ENCODE measurements around the gene RBM10. TPM values are rescaled to one million over a fixed set of nuclear protein-coding genes. Genes with fewer than 3 reads are reported as not detected.

RBM10 gene
- total RNA-seq, 1 experiment from 2014 or later, result 56.9 TPM

GRCh38 chrX:47235691-47236103, 90.7 kb downstream of the RBM10 start:
- Histone ChIP-seq H3K4me1 (ENCODE audit: control insufficient read depth in 1 of 2, insufficient read depth in 2 of 2, low read length in 2 of 2) (peaks cover 3 to 19% of the 10 kb centered on the region in 2 experiments; a peak in 3 of 4 replicates), H3K27ac (ENCODE audit: low read depth, low read length) (no peak overlapping the region), H3K9me3 (ENCODE audit: control insufficient read depth in 1 of 2, insufficient read depth in 1 of 2, low read depth in 1 of 2, low read length in 2 of 2) (no peaks in the 10 kb centered on the region), H3K4me3 (replicated peaks in 1 of 2; ENCODE audit: low read depth in 1 of 2, low read length in 2 of 2) (no peak overlapping the region), H3K9me2 (ENCODE audit: insufficient read depth) (no peaks in the 10 kb centered on the region), H3K79me2 (ENCODE audit: insufficient read depth, low read length) (peaks cover 36% of the 10 kb centered on the region), H3K27me3 (ENCODE audit: insufficient read depth, low read length) (no peaks in the 10 kb centered on the region), H3K36me3 (ENCODE audit: control insufficient read depth in 1 of 2, insufficient read depth in 2 of 2, low read length in 2 of 2) (no peaks in the 10 kb centered on the region), H4K20me1 (ENCODE audit: insufficient read depth) (no peaks in the 10 kb centered on the region), H3K9ac (ENCODE audit: low read length) (no peak overlapping the region), H3K4me2 (ENCODE audit: low read length) (no peak overlapping the region), H2AFZ (ENCODE audit: low read depth, low read length, poor library complexity, severe bottlenecking) (no peak overlapping the region)
- no peak for DNase-seq (ENCODE audit: low read depth, low spot score)
- no peak for ATAC-seq
- intact Hi-C loops (cut with micrococcal nuclease), result loop anchor here (10.0 kb wide), 1 partner anchor 59 kb away; no protein-coding TSS in a partner anchor
- ChIA-PET CTCF (no interaction called here), RAD21 (ENCODE audit: low non-redundant PET in 1 of 2, low total read pairs in 2 of 2, uncharacterized antibody in 2 of 2, unreplicated experiment in 2 of 2) (no interaction called here), POLR2A (no interaction called here)
- TF ChIP-seq SRF (IDR thresholded peaks at IDR 0.05; ENCODE audit: low read depth), result no peak
- TF ChIP-seq, protein P1, sequence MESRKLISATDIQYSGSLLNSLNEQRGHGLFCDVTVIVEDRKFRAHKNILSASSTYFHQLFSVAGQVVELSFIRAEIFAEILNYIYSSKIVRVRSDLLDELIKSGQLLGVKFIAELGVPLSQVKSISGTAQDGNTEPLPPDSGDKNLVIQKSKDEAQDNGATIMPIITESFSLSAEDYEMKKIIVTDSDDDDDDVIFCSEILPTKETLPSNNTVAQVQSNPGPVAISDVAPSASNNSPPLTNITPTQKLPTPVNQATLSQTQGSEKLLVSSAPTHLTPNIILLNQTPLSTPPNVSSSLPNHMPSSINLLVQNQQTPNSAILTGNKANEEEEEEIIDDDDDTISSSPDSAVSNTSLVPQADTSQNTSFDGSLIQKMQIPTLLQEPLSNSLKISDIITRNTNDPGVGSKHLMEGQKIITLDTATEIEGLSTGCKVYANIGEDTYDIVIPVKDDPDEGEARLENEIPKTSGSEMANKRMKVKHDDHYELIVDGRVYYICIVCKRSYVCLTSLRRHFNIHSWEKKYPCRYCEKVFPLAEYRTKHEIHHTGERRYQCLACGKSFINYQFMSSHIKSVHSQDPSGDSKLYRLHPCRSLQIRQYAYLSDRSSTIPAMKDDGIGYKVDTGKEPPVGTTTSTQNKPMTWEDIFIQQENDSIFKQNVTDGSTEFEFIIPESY (IDR thresholded peaks at IDR 0.05; ENCODE audit: extremely low read depth, insufficient replicate concordance, low read length), result no peak
- TF ChIP-seq JUND (IDR thresholded peaks at IDR 0.05), result no peak
- TF ChIP-seq TCF7L2 (IDR thresholded peaks at IDR 0.05; ENCODE audit: borderline replicate concordance, extremely low read depth, insufficient read depth, insufficient read length), result no peak
- BruUV-seq (replicated peaks), result no TSS peak

Other genes starting within 250 kb of the RBM10 start
- 14.3 TPM for gene JADE3, start 232.8 kb upstream of the RBM10 start, total RNA-seq (2021; ENCODE audit: unreplicated experiment)
- gene RGN, start 66.8 kb upstream of the RBM10 start, total RNA-seq (2021; ENCODE audit: unreplicated experiment), result not detected
- 78.9 TPM for gene NDUFB11, start 519 bp upstream of the RBM10 start, total RNA-seq (2021; ENCODE audit: unreplicated experiment)
- 275 TPM for gene UBA1, start 48.6 kb downstream of the RBM10 start, total RNA-seq (2021; ENCODE audit: unreplicated experiment)
- 131 TPM for gene CDK16, start 73.5 kb downstream of the RBM10 start, total RNA-seq (2021; ENCODE audit: unreplicated experiment)
- gene USP11, start 87.8 kb downstream of the RBM10 start, total RNA-seq (2021; ENCODE audit: unreplicated experiment), result 62.0 TPM
- not detected for gene ZNF157, start 225.4 kb downstream of the RBM10 start, total RNA-seq (2021; ENCODE audit: unreplicated experiment)